ENCODE measurements around the gene PAX5. TPM values are rescaled to one million over a fixed set of nuclear protein-coding genes. Genes with fewer than 3 reads are reported as not detected.

PAX5 gene
- total RNA-seq, 1 experiment from 2014 or later = 0.39 TPM

GRCh38 chr9:36892279-36892678 is 141.8 kb downstream of the PAX5 start:
- no peak overlapping the region for H3K14ac ChIP-seq (ENCODE audit: insufficient read depth, low read length)
- H3K18ac ChIP-seq (ENCODE audit: insufficient read length, low read depth, low read length) = no peak overlapping the region
- no peaks in the 10 kb centered on the region for H3K36me3 Mint-ChIP-seq (ENCODE audit: insufficient read depth in 1 of 3, low read depth in 3 of 3)
- no peak overlapping the region for H2AFZ ChIP-seq (ENCODE audit: low read length)
- H3K4me1 Mint-ChIP-seq = peaks cover 11 to 21% of the 10 kb centered on the region in 2 experiments
- no peak for DNase-seq
- H3K9ac ChIP-seq (ENCODE audit: extremely low read depth, insufficient read length, low read length) = no peak overlapping the region
- no peak overlapping the region for H2BK120ac ChIP-seq (ENCODE audit: low read depth, low read length, poor library complexity, severe bottlenecking)
- no peak overlapping the region for H3K4me3 Mint-ChIP-seq
- H2BK20ac ChIP-seq (ENCODE audit: low read depth, low read length, poor library complexity, severe bottlenecking) = no peak overlapping the region
- no peak overlapping the region for H3K4ac ChIP-seq (ENCODE audit: low read depth, low read length)
- H2BK12ac ChIP-seq (ENCODE audit: insufficient read length, low read depth, low read length) = no peak overlapping the region
- H3K27ac ChIP-seq (ENCODE audit: insufficient read length, low read depth, low read length) = no peak overlapping the region
- H3K23me2 ChIP-seq (ENCODE audit: insufficient read length, low read depth, low read length, poor library complexity, severe bottlenecking) = no peaks in the 10 kb centered on the region
- no peak overlapping the region for H4K91ac ChIP-seq (ENCODE audit: insufficient read length, low read depth, low read length)
- H2AK5ac ChIP-seq (ENCODE audit: insufficient read length, low read length) = no peak overlapping the region
- no peak overlapping the region for H4K8ac ChIP-seq (replicated peaks; ENCODE audit: insufficient read length, low read depth, low read length)
- no peak for TF ChIP-seq CTCF (conservative IDR thresholded peaks at IDR 0.05)
- H3K4me2 ChIP-seq (ENCODE audit: insufficient read depth, insufficient read length, low read length) = no peak overlapping the region
- H3K27ac Mint-ChIP-seq = no peak overlapping the region
- H2BK15ac ChIP-seq (ENCODE audit: low read depth, low read length) = no peak overlapping the region
- no peak overlapping the region for H3K56ac ChIP-seq (ENCODE audit: insufficient read length, low read depth, low read length)
- H4K5ac ChIP-seq (ENCODE audit: insufficient read length, low read depth, low read length) = no peak overlapping the region
- H2BK5ac ChIP-seq (ENCODE audit: insufficient read length, low read length) = no peak overlapping the region
- no CpG with 5 or more reads among the region's 4 CpGs for WGBS (ENCODE audit: extremely low coverage, insufficient read length, low lambda C conversion rate)
- no peaks in the 10 kb centered on the region for H3K9me3 ChIP-seq (ENCODE audit: control insufficient read depth, low read depth, low read length)
- H3K27me3 Mint-ChIP-seq (ENCODE audit: low read depth) = peaks cover 1% of the 10 kb centered on the region; the same call in 1 of the 2 replicates
- no peak overlapping the region for H3K23ac ChIP-seq (ENCODE audit: insufficient read length, low read depth, low read length)
- H3T11ph ChIP-seq (ENCODE audit: low read length) = no peak overlapping the region
- H3K79me1 ChIP-seq (ENCODE audit: insufficient read depth, low read depth, low read length, poor library complexity, severe bottlenecking) = no peaks in the 10 kb centered on the region
- H3K4me1 ChIP-seq (ENCODE audit: insufficient read depth, low read length) = no peaks in the 10 kb centered on the region
- H3K79me2 ChIP-seq (ENCODE audit: insufficient read depth, low read length) = no peaks in the 10 kb centered on the region
- H3K9me3 Mint-ChIP-seq = no peaks in the 10 kb centered on the region
- H4K20me1 ChIP-seq (ENCODE audit: control insufficient read depth, insufficient read depth, insufficient read length) = no peaks in the 10 kb centered on the region
- H3K27me3 ChIP-seq (ENCODE audit: insufficient read depth, low read length) = no peaks in the 10 kb centered on the region; the same call in 1 of the 2 replicates
